GM19452 (cell line): ENCODE measurements around the gene CCDC24.

Experiments used
- ATAC-seq: cut with Tn5 transposase; IDR thresholded peaks from one replicate; pipeline ENCODE4 v1.9.1; 2021; ENCODE audit not compliant: unreplicated experiment

Gene CCDC24

DNA sequence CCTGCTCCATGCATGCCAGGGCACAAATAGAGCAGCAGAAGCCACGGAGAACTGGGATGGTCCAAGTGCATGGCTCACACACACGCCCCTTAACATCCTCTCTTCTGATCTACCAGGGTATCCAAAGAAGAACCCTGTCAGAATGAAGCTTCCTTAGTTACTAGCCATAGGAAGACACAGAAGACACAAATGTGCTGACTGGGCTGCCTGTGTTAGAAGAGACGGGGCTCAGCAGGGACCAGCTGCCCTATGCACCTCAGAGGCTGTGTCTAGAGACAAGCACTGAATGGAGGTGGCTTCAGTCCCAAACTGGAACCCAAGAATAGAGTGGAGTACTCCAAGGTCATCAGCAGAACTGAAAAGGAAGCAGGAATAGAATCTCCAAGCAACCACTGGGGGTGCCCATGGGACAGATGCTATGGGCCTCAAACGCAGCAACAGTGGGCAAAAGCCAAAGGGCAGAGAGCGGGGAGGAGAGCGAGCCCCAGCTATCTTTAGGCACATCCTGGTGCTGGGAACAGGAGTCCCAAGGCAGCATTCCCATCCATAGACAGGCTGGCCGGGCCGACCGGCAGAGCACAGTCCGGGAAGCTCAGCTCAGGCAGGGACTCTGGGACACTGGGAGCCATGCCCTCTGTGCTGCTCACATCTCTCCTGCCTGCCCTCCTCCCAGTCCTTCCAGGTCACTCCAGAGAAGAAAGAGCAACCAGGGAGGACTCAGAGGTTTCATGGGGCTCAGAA is 30.4 kb downstream of the CCDC24 start:
- no peak for ATAC-seq

DNA sequence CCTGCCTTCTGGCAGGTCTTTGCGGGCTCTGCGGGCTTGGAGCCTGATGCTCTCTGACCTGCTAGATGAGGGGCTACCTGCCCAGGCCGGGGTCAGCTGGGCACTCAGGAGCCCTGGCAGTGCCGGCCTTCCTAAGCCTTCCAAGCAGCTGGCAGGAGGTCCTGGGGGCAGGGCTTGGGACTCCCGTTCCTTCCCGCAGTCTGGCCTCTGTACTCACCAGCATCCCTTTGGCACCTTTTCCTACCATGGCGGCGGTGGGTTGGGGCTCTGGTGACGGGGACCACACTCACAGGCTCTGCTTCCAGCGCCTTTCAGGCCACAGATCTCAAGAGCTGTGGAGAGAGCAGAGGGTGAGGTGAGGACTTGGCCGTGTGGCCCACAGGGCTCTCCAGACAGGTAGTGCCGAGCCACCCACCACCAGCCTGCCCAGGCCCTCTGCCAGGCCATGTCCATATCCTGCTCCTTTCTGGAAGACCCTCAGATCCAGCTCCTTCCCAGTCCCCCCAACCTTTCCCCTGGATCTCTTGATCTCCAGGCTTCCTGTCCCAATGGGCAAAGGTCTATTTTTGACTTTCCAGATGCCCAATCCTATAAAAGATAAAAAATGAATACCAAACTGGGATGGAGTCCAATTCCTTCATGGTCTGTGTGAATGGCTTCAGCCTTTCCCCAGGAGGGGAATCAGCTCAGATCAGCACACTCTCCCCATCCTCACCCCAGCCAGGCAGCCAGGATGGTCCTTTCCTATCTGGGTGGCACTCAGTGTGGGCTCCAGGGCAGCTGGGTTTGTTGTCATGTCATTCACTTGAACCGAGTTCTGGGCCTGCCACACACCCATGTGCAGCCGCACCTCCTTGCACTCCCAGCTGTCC is 32.9 kb downstream of the CCDC24 start:
- ATAC-seq, result no peak

DNA sequence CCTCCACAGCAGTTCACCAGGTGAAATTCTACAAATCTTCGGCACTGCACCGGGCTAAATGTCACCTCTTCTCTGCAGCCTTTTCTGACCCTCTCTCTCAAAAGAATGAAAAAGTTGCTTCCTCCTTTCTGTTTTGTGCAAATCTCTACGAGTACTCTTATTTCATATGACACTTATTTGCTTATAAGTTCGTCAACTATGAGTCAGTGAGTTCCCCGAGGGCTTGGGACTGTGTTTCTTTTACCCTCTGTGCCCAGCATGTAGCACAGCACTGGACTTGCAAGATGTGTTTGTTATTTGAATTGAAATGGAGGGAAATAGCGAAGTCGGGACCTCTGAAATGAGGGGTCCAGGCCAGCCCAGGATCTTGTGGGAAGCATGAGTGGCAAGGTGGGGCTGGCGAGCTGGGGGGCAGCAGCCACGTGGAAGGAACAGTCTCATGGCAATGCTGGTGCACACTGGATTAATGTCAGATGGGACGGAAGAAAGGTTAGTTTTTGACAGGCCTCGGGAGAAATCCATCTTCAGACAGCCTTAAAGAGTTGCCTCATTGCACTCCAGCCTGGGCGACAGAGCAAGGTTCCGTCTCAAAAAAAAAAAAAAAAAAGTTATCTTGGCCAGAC is 33.6 kb downstream of the CCDC24 start:
- no peak for ATAC-seq

DNA sequence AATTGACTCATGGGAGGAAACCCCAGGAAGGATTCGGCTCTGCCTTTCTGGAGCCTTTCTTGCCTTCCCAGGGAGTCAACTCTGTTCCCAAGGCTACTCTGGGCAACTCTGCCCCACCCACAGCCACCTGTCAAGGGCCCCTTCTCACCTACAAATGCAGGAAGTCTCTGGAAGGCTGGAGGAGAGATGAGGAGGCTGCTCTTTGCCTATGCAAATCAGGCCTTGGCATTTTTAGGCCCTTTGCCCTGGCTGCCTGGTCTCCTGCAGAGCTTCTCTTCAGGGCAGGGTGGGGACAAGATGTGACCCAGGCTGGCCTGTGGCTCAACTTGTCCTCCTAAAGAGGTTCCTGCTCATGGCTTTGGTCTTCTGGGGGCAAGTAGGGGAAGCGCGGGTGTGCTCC is 34.4 kb downstream of the CCDC24 start:
- ATAC-seq, result no peak

DNA sequence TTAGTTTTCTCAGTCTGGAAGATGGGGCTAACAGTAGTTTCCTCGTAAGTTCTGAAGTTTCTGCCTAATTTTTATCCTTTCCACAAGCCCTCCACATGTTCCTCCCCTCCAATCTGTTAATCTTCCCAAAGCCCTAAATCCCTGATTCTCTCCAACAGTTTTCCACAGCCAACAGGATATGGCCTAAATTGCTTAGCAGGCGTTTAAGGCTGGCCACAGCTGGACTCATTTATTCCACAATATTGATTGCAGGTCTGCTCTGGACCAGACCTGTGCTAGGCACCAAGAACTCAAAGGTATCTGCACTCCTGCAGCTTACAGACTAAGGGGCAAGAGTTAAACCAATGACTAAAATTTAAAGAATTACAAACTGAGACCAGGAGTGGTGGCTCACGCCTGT is 35.9 kb downstream of the CCDC24 start:
- no peak for ATAC-seq

DNA sequence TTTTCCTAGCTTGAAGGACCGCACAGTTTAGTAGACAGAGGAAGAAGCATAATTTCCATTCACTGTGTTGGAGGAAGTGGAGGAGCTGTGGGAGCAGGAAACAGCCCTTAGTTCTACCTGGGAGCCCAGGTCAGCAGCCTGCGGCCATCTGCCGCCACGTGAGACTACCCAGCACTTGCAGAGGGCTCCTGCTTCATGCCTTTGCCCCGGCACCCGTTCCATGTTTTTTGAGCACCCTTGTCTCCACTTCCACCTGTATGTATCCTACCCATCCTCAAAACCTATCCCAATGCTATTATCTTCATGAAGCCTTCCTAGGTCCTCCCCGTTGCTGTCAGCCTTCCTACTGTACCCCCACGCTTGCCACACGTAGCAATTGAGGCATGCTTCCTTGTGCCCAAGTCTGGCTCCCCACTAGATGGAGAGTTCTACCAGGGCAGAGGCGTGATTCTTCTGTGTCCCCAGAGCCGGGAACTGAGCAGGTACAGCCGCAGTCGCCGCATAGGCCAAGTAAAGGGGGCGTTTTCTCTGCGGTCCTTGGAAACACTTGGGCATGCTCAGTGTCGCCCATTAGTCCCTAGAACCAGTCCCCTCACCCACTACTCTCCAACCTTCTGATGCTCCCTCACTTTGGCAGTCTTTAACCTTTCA is 38.0 kb downstream of the CCDC24 start:
- ATAC-seq, result peak; percentile 21

DNA sequence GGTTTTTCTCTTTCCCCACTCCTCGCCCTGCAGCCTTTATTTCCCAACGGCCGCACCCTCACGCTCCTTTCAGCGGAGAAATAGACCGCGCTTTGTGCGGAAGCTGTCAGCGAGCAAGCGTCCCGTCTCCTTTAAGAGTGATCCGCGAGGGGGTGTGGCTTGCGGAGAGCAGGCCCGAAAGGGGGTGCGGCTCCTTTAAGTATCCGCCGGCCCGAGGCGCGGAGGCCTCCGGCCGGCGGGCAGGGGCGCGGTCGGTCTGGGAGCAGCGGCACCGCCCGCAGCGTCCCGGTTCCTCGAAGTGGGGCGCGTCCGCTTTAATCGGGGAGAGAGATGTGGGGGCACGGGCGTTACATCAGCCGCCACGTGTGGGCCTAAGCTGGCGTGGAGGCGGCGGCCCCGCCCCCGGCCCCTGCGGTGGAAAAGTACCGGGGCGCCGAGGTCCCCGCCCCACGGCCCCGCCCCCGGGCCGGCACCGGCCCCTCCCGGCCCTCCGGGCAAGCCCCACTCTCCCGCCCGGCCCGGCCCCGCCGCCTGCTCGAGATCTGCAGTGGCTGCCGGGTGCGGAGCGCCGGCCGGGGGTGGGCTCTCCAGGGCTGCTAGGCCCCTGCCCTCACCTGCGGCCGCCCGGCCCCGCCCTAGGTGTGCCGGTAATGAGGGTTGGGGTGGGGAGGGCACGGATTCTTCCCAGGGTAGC is 38.7 kb downstream of the CCDC24 start:
- ATAC-seq, result peak; percentile 82

DNA sequence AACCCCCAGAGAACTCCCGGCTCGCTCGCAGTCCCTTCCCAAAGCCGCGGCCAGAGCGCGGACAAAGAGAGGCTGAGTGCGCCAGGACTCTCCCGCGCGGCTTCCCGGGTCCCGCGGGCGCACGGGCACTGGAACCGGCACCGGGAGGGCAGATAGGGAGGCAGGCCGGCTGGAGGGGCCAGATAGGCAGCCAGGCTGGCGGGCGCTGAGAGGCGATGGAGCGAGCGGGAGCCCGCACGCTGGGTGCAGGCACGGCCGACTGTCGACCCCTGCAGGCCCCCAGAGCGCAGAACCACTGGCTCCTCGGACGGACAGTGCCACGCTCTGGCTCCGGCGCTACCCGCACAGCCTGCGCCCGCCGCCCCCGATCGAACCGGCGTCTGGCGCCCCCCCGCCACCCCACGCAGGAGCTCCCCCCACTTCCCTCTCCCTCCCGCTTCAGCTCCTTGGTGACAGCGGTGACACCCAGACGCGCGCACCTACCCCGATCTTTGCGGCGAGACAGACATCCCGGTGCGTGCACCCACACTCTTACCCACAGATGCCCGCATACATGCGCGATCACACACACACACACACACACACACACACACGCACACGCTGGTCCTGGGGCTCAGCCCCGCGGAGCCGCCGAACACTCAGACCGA is 39.3 kb downstream of the CCDC24 start:
- ATAC-seq, result peak; percentile 23

DNA sequence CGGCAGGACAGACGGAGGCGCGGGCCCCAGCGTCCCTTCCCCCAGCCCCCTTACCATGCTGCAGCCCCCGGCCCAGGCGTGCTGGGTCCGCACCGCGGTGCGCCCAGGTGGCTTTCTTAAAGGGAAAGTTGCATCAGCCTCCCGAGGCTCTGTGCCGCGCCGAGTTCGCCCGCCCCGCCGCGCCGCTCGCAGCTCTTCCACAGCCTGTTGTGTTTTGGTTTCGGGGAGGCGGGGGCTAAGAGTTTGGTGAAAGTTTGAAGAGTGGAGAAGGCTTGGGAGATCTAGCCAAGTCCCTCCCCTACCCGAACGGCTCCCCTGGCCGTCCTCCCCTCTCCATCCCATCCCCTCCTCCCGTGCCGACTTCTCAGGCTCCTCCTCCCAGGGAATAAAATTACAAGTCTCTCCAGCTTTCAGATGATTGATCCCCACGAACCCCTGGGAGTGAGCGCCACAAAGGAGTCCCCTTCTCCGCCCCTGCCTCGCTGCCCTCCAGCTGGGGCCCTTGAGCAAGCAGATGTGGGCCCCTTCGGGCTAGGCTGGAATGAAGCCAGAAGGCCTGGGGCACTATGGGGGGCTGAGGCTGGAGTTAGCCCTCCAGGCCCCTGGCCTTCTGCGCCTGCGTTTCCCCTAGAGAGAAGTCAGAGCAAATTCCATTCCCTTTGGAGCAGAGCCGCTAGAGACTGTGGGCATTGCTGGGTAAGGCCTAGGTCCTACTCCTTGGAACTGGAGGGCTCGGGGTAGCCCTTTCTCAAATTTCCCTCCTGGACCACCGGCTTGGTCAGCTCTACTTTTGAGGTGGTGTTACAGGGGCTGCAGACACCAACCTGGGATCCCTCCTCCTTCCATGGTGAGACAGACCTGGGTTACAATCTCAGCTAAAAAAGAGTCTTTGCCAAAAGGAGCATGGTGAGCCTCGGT is 40.1 kb downstream of the CCDC24 start, which contains the start of gene SLC6A9:
Gene SLC6A9 (minus strand): TSS at position 211 of the 918 bp plus-strand sequence. CDS start 7,185 bp downstream, outside the sequence.
- ATAC-seq, result no peak

DNA sequence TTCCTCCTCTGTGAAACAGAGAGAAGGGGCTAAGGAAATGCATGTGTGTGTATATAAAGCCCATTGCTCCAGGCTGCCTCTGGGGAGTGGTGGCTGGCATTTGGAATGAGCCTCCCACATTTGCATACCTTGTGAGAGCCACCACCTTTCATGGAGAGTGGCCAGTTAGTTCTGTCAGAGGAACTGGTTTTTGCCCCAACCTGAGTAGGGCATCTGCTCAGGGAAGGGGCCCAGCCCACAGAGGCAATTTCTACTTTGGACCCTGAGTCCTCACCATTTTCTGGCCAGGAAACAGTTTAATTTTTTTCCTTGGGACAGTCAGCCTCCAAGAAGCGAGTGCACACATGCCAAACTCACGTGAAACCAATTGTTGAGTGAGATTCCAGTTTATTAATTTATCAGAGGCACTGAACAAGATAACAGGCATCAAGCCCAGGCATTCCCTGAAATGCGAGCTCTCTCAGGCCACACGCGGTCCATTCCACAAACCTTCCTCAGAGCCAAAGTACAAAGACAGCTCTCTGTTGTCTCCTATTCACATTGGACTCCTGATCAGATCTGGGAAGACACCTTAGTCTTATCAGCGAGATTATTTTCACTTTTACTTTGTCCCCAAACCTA is 40.9 kb downstream of the CCDC24 start:
- ATAC-seq, result no peak

DNA sequence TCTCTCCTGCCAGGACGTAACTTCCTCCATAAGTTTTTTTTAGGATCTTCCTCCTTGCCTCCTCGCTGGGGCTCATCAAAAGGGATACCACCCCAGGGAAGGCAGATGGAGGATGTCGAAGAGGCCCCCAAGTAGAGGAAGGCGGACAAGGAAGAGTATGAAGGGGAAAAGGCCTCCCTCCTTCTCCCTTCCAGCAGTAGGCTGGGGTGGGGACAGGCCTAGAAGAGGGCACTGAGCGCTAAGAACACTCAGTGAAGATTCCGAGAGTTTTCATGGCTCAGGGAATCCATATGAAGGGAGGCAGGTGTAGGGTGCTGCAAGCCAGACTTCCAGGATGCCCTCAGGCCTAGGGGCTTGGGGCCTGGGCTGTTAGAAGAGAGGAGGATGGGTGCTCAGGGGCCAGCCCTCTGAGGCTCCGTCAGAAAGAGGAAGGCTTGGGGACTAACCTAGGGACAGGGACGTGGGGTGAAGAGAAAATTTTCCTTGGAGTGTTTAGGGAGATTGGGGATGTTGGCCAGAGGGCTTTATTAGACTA is 41.7 kb downstream of the CCDC24 start:
- ATAC-seq, result no peak

DNA sequence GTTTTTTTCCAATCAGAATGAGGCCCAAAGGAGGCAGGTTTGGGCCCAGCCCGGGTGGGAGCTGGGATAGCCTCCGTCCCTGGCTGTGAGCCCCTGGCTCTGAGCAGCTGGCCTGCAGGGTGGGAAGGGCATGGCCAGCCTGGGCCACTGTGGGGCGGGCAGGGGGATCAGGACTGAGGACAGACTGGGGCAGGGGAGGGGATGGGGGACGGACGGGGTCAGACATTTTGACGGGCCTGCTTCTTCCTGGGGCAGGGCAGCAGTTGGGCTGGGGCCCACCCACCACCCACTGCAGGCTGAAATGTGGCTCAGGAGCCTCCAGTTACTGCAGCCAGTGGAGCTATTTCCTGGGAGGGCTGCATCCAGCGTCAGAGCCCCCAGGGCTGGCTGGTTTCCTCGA is 42.4 kb downstream of the CCDC24 start:
- ATAC-seq, result no peak

DNA sequence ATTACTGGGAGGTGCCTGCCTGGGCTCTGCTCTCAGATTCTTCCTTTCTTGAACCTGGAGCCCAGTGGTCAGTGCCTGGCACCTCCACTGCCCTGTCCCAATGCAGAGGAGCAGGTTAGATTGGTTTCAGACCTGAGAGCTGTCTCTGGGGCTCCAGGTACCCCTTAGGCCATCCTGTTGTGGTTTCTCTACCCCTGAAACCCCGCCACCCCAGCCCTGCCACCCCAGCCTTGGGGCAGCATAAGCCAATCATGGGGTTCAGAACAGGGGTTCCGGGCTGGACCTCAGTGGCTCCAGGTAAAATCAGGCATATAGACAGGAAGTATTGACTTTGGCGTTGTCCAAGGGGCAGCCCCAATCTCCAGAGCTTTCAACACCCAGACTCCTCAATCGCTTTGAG is 43.0 kb downstream of the CCDC24 start:
- ATAC-seq, result no peak

DNA sequence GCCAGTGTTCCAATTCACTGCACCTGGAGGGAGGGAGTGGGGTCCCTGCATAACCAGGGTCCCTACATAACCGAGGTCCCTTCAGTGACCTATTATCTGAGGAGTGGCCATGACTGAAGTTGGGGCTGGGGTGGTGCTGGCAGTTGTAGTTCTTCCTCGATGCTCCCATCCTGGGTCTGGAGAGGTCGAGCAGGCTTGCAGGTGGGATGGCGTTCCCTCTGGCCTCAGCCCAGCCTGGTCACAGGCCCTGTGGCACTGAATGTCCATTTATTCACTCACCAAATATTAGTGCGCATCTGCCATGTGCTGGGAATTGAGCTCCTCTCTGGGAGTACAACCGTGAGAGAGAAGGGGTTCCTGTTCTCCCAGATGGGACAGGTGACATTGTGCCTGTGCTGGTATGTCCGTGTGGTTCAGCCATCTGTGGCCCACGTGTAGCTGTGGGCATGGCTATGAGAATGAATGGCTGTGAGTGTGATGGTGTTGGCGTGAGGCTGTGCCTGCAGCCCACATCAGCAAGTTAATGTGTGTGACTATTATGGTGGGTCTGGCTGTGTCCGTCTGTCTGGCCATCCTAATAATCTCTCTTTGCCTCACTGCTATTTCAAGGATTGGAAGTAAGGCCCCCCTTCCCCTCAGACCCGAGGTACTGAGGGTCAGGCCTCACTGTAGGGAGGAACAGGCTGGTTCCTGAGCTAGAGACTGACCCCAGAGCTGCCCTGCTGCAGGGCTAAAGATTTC is 43.7 kb downstream of the CCDC24 start:
- no peak for ATAC-seq

DNA sequence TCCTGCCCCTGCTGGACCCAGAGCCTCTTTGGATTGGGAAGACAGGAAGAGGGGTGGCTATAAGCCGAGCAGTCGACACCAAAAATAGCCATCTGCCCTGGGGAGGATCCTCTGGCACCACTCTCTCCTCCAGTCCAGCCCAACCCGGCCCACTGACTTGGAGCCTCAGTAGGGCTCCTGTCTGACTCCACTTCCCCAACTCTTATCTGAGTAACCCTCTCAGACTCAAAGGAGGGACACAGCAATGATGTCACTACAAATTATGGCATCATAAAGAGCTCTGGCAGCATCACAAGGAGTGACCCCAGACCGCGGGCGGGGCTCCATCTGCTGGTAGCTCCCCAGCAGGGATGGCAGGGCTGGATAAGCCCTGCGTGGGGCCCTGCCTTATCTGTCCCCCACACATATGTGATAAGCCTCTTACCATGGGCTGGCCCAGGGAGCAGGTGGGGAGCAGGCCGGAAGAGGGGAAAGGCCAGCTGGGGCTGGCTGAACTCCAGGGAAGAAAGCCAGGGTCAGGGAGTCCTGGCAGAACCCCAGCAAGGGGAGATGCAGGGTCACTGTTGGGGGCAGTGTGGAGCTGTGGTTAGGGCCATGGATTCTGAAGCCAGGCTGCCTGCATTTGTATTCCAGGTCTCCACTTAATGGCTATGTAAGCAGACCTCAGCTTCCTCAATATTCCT is 44.5 kb downstream of the CCDC24 start:
- ATAC-seq, result no peak

DNA sequence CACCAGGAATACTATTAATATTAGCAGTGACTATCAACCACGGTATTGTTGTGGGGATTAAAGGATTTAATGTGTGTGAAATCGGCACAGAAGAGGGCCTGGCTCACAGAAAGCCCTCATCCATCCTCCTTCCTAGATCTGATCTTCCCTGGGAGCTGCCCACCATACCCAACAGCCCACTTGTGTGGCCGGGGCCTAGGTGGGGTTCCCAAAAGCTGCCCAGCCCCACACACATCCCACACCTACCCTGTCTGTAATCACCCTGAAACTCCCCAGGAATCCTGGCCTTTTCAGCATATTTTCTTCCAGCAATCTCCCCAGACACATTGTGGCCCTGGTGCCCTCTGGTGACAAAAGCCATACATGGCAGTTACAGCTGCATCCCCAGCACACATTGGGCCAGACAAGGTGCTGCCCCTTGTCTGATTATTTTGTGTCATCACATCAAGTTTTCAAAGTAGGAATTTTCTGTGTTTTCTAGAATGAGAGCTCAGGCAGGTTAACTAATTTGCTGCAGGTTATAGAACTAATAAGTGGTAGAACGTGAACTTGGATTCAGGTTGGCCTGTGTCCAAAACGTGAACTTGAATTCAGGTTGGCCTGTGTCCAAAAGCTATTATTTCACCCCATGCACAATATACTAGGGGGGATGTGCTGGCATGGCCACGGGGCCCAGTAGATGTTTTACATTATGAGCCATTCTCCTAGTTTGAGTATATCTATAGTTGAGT is 45.2 kb downstream of the CCDC24 start:
- ATAC-seq, result no peak
